GM15510 (cell line): Measurements from ENCODE around the gene LEPR.
A peak's percentile ranks its signal among the peaks of the same experiment; 100 is the strongest.

Source experiments
- POLR2A ChIP-seq: IDR thresholded peaks from 3 replicates; pipeline ENCODE4 v1.6.1; 2011; ENCODE audit warnings: borderline replicate concordance; ENCODE audit not compliant: insufficient read length; ENCODE audit errors: extremely low read depth

Gene LEPR

DNA sequence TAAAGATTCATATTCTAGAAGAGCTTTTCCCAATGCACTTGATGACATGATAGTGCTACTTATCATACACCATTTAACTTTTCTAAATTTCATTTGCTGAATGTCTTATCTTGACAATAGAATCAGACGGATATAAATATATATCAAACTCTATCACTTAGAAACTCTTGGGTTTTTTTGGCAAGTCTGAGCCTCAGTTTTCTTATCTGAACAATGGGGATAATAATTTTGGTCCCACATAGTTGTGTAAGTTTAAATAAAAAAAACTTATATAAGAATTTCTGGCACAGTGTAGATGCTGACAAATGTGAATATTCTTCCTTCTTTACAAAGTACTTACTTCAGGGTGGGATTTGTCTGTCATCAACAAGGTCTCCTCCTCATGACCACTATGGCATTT is 21.5 kb upstream of the LEPR start:
- TF ChIP-seq POLR2A = no peak

DNA sequence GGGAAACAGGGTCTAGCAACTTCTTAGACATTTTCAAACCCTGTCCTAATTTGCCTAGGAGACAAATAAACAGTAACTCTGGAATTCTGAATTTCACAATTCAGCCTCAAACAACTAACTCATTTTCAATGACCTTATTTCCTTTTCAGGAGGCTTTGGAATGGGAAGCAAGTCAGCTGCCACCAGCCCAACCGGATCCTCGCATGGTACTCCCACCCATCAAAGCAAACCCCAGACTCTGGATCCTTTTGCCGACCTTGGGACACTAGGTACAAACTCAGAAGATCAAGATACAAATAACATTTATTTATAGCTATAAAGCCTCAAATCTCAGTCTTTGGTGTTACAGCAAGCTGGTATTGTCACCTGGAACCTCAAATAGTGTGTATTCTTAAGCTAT is 18.9 kb upstream of the LEPR start:
- no peak for TF ChIP-seq POLR2A

GRCh38 chr1:65404941-65405340 is 15.5 kb upstream of the LEPR start:
- no peak for TF ChIP-seq POLR2A

DNA sequence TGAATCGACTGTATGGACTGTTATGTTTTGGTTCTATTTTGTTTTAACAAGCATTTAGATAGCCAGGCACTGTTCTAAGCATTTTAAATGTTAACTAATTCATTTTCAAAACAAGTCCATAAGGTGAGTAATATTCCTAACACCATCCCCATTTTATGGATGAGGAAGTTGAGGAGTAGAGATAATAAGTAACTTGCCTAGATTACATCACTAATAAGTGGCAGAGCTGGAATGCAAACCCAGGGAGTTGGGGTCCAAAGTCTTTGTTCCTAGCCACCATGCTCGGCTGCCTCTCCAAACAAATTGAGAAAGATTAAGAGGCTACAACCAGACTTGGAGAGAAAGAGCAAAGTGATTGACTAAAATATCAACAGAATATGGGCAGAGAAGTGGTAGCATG is 12.6 kb upstream of the LEPR start:
- TF ChIP-seq POLR2A = no peak

DNA sequence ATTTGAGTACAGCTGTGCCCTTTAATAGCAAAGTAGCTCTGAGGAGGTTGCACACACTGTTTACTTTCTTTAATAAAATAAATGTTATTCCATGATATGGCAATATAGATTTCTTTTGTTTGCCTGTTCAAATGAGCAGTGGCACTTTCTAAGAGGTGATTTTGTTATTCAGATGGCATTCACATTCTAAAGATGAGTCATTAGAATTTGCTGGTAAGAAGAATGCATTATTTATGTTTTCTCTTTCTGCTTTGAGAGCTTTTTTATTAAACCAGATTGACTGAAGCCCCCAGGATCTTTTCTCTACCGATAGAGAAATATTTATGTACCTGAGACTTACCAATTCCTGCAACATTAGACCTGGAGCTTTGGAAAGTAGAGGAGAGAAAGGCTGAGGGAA is 11.2 kb upstream of the LEPR start:
- no peak for TF ChIP-seq POLR2A

GRCh38 chr1:65409816-65410326 is 10.6 kb upstream of the LEPR start:
- no peak for TF ChIP-seq POLR2A

- TF ChIP-seq POLR2A = no peak
These were observed 8.0 kb upstream of the LEPR start for GRCh38 chr1:65412256-65412983.

GRCh38 chr1:65412984-65413375 is 7.5 kb upstream of the LEPR start:
- TF ChIP-seq POLR2A = no peak

GRCh38 chr1:65414538-65414937 is 5.9 kb upstream of the LEPR start:
- no peak for TF ChIP-seq POLR2A

DNA sequence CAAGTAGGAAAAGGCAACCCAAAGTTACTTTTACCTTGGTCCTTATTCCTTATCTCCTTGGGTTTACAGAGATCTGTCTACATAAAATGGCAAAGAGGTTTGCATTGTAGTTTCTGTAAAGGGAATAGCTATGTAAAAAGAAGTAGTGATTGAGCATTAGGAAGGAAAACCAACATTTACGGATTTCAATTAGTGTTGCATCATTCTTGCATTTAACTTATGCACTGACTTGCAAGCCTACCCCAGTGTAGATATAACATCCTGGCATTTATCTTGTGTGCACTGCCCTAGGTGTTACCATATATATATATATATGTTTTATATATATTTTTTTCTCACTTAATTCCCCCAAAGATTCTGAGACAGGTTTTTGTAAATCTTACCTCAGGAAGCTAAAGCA is 3.7 kb upstream of the LEPR start:
- TF ChIP-seq POLR2A = no peak

DNA sequence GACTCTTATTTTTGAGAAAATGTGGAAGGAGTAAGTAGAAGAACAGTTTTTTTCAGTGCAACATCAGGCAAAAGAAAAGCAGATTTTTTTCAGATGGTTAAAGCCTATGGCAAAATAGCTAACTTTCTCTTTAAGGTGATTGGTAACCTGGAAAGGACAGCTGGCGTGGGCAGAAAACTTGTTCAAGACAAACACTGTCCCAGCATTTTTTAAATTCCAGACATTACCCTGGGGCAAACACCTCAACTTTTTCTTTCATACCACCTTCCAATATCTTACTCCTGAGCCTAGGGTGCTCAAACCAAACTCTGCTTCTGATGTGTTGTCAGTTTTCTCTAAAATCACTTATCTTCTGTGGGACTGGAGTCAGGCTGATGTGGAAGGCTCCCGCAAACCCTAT is 2.7 kb upstream of the LEPR start:
- no peak for TF ChIP-seq POLR2A

GRCh38 chr1:65418522-65419185 is 1.8 kb upstream of the LEPR start:
- no peak for TF ChIP-seq POLR2A

DNA sequence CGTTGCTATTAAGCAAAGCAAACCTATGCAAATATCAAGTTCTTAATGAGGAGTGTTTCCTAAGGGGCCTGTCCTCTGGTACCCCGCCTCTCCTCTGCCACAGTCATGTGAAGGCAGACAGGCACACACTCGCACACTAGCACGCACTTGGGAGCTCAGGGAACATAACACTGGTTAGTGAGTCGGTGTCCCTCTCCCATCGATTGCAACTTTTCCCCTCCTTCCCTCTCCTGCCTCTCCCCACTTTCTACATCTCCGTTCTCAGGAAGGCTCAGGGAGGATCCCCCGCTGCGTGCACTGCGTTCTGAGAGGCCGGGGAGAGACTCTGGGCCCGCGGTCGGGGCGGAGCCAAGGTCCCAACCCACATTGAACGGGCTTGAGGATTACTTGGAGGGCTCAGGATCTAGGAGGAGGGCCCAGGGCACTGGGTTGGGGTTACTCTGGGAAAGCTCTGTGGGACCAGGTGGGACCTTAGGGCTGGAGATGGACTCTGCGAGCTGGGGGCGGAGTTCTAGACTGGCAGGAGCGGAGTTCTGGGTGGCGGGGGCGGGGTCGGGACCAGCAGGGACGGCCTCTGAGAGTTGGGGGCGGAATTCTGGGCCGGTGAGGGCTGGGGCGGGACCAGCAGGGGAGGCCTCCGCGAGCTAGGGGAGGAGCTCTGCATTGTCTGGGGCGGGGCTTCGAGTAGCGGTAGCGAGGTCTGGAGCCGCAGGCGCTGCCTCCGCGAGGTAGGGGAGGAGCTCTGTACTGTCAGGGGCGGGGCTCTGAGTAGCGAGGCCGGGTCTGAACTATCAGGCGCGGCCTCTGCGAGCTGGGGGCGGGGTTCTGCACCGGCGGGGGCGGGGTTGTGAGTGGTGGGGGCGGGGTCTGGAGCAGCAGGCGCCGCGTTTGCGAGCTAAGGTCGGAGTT is 533 bp upstream of the LEPR start:
- peak; percentile 38 for TF ChIP-seq POLR2A

DNA sequence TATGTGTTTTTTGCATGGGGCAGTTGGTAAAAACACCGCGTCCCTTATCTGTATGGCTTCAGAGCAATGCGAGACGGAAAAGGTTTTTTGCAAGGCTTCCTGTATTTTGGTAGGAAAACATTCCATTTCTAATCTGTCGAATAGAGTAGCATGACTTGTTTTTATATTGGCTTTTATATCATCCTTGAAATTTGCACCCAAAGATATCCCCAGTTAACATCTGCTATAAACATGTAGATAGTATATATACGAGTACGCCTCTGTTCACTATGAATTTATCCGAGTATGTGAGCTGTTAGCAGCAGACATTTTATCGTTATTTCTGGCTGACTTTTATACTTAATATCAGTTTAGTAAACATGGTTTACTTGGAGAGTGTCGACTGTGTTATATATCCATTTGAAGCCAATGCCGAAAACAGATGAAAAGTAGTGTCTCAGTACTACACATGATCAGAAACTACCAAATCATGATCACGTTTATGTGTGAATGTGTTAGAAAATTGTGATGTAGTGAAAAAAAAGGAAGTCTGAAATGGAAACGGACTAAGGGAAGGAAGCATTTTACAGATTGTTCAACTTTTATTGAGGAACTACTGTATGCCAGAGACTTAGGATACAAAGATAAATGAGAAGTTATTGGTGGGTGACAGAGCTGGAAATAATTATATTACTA is 1.0 kb downstream of the LEPR start:
- TF ChIP-seq POLR2A = no peak

- TF ChIP-seq POLR2A = no peak
These were observed 2.1 kb downstream of the LEPR start for GRCh38 chr1:65422241-65423203.
